ENCODE data around the gene CRYZ.
"Not testable (repeated sequence)": the region's sequence is repeated elsewhere in the genome, so short reads cannot be mapped to it uniquely, and the experiment has no call there.

The CRYZ gene

DNA sequence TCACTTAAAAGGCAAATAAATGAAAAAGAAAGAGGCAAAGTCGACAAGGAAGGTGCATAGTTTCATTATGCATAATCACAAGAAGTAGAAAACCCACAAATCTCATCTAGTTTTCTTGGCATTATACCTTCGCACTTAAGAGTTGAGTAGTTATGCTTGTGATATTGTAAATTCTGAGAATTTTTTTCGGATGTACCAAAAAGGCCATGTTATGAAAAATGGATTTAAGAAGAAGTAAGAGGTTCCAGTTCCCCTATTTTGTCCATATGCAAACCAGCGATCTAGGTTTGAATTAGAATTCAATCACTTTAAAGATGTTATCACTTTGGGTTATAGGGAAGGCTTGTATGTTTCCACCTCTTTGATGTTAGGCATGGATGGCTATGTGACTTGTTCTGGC lies 51.4 kb downstream of the CRYZ start:
- no peak for DNase-seq (ENCODE audit: low read depth in 3 of 3)

DNA sequence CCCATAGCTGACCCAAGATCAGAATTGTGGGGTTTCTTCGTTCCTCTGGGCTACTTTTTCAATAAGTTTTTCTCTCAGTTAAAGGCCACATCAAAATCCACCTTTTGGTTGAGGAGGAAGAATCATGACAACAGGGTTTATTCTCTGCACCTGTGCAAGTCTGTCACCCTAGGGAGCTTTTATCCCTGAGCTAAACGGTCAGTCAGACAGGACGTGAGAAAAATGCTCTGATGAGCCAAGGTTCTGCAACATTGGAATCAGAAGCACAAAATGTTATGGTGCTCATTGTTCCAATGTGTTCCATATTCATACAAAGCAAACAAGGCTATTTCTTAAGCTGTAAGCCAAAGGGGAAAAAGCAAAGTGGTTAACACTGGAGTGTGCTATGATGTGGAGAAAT lies 51.8 kb downstream of the CRYZ start:
- DNase-seq (ENCODE audit: low read depth in 3 of 3) = no peak

DNA sequence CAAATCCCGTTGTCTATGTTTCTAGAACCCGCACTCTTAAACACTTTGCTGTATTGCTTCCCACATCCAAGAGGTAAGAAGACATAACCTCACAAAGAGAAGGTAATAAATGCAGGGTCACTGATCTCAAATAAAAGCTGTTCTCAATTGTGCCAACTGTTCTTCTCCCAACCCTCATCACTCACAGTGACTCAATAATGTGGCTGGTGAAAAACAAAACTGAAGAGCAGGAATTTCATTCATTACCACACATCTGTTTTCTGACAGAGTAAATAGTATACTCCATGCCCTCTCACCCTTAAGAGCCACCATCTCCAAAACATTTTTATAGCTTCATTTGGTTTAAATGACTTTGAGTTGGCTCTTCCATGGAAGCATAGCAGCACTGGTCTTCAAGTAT lies 53.0 kb downstream of the CRYZ start:
- no peak for DNase-seq (ENCODE audit: low read depth in 3 of 3)

DNA sequence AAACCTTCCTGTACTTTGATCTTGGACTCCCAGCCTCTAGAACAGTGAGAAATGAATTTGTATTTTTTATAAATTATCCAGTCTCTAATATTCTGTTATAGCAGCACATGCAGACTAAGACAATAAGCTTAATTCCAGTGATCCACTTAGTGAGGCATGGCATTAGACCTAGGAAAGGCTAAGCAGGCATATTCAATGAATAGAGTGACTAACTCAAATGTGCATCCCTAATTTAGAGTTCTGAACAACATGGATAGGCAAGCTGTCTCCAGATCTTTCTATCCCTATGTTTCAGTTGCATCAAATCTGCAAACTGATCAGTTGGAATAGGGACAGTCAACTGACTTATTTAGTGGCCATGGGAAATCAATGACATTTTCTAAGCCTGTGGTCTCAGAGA lies 54.9 kb downstream of the CRYZ start:
- no peak for DNase-seq (ENCODE audit: low read depth in 3 of 3)

DNA sequence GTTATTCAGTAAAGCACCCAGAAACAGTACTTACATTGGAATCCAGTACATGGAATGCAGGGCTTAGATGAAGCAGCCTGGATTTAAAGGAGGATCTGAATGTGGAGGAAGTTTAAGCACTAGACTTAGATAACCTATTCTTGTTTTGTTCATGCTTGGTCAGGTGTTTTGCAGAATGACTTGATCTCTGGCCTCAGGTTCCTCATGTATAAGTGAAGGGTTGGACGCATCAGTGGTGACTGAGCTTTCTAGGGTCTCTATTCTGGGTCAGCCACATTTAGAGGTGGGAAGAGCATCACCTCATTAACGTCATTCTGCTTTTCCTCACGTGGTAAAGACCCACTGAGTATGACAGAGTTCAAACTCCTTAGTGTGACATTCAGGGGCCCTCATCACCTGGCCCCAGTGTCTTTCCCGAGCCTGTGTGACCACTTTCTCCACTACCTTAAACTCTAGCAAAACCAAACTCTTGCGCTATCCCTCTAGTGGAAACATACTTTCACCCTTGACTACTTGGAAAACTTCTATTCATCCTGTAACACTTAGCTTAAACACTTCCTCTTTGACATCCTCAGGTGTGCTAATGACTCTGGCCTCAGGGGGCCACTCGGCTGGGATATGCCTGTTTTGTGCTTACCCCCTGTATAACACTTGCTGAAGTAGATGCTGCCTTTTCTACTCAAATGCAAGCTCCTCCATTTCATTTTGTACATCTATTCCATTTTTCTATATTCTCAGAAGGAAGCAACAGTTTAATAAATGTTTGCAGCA lies 58.4 kb downstream of the CRYZ start:
- no peak for DNase-seq (ENCODE audit: low read depth in 3 of 3)

DNA sequence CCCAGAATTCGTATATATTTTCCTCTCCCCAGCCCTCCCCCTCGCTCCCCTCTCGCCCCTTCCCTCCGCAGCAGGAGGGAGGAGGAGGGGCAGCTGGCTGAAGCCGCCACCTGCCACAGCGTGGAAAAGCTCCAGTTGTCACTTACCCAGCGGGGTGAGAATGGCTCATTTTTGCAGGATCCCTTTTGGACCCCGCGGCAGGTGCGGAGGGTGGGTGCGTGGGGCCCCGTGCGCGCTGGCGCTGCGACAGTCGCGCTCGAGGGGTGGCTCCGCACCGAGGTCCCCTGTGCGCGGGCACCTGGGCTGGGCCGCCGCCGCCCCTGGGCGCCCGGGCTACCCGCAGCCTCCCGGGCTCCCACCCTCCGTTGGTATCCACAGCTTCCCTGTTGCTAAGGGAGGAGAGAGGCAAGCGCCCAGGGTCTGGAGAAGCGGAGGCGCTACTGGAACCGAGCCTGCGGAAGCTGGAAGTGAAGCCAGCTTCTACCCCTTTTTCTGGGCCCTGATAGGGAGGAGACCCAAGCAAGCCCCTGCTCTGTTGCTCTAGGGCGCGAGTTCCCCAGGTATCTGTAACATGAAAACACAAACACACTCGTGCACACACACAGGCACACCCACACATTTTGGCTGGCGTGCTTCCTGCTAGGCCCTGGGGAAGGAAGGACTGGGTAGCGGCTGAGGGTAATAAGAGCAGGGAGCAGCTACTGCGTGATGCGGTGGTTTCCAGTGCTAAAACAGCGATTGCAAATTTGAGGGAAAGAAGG lies 59.3 kb downstream of the CRYZ start, which contains the start of gene ERICH3:
Gene ERICH3 (minus strand): TSS at position 442 of the 761 bp plus-strand sequence. CDS start 273 bp downstream, at position 169.
- no peak for DNase-seq (ENCODE audit: low read depth in 3 of 3)

DNA sequence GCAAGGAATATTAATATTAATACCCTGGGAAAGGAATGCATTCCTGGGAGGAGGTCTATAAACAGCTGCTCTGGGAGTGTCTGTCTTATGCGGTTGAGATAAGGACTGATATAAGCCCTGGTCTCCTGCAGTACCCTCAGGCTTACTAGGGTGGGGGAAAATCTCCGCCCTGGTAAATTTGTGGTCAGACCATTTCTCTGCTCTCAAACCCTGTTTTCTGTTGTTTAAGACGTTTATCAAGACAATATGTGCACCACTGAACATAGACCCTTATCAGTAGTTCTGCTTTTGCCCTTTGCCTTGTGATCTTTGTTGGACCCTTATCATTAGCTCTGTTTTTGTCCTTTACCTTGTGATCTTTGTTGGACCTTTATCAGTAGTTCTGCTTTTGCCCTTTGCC lies 62.0 kb downstream of the CRYZ start:
- not testable (repeated sequence) for DNase-seq (ENCODE audit: low read depth in 3 of 3)
